Stimulated activated CD4-positive, alpha-beta T cell treated with anti-CD3 and anti-CD28 coated beads, Interleukin-2, amount 100 ng/mL, for 24 hours (primary cell): ENCODE data around the gene PIGW.
"Not testable (repeated sequence)": the region's sequence is repeated elsewhere in the genome, so short reads cannot be mapped to it uniquely, and the experiment has no call there.

ENCODE experiments used
- DNase-seq, 2 donors: peaks; one replicate each; pipeline ENCODE4 v3.0.0-alpha.2; 2020

The PIGW gene

DNA sequence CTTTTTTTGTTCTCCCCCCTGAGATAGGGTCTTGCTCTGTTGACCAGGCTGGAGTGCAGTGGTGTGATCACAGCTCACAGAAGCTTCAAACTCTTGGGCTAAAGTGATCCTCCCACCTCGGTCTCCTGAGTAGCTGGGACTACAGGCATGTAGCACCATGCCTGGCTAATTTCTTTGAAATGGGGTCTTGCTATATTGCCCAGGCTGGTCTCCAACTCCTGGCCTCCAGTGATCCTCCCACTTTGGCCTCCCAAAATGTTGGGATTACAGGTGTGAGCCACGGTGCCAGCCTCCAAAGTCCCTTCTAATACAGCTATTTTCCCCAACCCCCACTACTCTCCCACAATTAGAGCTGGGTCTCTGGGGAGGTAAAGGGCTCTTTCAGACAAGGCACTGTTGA, 26.3 kb upstream of the PIGW start:
- not testable (repeated sequence) for DNase-seq

DNA sequence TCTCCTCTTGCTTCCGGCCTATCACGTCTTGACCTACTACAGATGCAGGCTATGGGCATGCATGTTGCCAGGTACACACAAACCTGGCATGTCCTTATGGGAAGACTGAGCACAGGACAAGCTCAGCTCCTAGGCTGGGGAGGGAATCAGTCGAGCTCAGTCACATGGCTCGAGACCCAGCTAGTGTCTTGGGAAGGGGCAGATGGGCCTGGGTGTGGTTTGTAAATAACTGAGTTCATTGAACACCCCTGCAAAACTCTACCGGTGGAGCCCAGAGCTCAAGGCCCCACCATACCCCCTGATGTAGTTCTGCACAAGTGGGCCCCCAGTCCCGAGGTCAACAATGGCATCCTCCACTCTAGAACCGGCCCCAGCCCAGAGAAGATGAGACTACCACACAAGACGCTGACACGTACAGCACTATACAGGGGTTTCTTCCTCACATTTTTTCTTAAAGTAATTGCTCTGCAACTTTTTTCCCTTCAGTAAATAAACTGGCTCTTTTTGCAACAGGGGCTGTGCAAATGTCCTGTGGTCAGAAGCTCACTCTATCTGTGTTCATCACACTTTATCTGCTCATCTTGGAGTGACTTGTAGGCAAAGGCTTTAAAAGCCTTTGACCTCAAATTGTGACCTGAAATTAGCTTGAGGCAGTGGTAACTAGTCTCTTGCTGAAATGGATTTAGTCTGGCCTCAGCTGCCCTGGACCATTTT, 25.4 kb upstream of the PIGW start:
- no peak for DNase-seq

DNA sequence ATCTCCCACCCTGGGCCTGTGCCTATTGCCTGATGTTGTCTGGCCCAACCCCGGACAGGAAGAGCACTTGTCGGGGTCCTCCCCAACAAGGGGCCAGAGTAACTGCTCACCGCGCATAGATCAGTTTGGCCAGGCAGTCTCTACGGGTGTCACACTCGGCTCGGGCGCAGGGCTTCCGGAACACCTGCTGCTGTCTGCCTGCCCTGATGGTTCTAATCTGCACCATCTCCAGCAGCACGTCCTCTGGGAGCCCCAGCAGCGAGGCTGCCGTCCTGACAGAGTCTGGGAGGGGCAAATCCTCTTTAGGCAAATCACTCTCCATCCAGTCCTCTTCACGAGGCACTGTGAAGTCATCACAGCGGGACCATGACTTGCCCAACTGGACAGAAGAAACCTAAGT, 24.2 kb upstream of the PIGW start:
- DNase-seq = no peak

DNA sequence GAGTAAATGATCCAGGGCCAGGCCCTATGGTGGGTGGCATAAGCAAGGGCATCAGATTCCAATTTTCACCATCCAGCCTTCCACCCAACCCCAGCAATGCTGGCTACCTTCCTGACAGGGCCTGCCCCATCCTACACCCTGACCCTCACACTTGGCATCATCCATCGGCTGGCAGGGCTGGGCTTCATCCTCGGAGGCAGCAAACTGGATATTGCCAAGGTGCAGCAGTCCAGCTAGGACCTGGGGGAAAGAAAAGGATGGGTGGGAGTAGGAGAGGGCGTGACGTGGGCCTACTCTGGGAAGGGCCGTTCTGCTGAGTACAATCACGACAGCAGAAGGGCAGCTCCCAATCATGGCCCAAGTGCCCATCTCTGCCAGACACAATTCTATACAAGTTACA, 23.6 kb upstream of the PIGW start:
- no peak for DNase-seq

DNA sequence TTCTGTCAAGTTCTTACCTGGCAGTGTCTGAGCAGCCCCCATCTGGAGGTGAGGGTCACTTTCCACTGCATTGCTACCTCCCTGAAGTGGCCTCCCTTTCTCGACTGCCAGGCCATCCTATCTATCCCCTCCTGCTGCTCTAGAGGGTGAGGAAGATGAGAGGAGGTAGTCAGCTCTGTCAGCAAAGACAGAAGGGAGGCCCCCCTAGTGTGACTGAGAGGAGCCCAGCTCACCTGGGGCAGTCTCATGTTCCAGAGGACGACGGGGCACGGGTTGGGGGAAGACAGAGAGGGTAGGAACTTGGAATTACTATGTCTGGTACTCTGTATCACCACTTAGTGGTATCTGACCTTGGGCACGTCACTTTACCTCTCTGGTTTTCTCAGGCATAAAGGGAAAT, 22.1 kb upstream of the PIGW start:
- no peak for DNase-seq

DNA sequence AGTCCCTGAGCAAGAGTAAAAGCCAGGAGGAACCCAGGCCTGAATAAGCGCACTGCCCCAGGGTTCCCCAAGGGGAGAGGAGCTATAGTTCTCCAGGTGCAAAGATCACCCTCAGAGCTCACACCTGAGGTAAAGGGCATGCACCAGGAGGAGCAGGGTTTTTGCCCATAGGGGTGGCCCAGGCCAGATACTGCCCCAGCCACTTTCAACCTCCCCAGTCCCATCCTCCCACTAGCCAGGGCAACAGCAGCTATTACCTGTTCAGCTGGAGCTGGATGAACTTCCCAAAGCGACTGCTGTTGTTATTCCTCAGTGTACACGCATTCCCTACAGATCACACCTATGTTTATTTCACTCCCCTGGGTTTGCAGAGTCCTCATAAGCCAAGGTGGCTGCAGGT, 19.9 kb upstream of the PIGW start:
- no peak for DNase-seq

DNA sequence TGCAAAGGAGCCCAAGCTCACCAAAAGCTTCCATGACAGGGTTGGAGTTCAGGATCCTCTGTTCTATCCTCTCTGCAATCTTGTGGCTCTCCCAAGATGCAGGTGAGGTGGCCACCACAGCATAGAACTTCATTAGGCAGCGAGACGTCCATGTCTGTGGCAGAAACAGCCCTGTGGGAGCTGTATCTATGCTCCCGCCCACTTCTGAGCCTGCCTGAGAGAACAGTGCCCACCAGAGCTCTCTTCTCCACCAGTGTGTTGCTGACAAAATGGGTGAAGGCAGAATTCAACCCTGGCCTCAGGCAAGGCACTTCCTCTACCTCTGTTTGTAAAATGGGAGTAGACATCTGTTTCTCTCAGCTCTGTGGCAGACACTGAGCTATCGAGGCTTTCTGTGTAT, 18.9 kb upstream of the PIGW start:
- DNase-seq = no peak

DNA sequence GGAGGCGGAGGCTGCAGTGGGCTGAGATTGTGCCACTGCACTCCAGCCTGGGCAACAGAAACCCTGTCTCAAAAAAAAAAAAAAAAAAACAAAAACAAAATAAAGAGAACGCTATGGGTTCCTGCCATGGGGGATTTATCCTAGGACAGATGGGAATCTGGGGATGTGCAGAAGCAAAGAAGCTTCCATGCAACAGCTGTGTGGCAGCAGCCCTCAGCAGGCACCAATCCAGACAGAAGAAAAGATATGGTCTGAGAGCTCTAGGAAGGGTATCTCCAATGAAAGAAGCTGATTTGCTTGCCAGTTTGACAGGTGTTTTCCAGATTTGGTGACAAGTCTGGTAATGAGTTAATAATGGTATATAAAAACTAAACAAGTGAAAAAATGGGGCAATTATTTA, 11.7 kb upstream of the PIGW start:
- DNase-seq = no peak

DNA sequence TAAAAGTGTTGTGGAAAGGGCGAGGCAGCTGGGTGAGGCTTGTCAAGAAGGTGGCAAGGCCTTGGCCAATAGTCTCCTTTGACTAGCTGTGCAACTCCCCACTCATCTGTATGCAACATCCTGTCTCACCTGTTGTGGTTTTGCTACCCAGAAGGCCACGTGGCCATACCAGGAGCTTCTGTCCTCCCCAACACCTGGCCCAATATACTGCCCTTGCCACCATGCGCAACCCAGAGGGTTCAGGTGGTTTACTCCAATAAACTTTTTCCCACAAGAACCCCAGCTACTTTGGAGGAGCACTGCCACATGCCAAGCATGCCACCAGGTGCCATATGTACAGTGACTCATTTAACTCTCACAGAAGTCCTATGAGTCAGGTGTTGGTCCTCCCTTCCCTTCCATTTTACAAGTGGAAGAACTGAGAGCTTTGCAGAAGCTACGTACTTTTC, 10.3 kb upstream of the PIGW start:
- DNase-seq = no peak

DNA sequence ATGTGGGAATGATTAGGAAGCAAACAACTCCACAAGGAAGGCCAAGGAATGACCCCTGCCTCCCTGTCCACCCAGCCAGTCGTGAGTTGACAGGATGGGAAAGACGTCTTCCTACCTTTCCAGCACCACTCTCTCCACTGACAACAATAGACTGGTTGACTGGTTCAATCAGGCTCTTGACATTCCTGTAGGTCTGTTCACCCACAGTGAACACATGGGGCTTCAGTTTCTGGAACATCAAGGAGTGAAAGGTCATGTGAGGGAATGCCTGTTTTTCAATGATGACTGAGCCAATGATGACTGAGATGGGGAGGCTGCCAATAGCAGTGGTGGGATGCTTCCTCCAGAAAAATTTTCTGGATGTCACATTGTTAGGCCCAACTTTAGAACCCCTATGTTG, 9.7 kb upstream of the PIGW start:
- no peak for DNase-seq

DNA sequence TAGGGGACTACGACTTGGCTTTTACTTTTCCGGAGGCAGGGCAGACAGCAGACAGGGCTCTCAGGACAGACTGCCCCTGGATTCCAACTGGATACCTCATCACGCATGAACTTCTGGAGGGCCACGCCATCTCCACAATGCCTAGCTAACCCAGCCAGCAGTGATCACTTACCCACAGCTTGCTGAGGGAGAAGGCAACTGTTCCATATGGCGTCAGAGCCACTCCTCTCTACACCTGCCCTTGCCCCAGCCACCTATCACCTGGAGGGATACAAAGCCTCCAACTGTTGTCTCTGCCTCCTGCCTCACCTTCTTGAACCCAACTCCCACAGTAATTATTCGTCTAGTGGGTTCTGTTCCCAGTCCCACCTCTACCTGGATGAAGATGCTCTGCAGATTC, 8.9 kb upstream of the PIGW start:
- DNase-seq = no peak

DNA sequence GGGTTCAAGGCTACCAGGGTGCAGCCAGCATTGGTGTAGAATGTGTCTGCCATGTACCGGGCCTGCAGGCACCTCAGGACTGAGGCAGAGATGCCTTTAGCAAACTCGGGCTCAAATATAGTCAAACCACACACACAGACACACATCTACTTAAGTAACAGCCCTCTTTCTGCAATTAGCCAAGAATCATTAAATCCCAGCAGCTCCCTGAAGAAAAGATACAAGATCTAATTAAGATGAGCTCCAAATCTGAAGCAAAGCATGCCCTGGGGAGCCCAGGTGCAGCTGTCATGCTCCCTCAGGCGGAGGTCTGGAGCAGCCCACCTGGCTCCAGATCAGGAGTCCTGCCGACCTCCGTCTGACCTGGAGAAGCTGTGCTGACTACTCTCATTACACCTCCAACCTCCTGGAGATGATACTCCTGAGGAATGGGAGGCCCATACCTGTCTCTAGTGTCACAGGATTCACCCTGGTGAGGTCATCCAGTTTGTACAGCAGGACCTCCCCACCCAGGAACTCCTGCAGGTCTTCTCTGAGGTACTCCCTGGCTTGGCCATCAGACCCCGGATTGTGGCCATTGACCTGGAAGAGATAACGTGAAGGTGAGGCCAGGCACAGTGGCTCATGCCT, 7.1 kb upstream of the PIGW start:
- no peak for DNase-seq

DNA sequence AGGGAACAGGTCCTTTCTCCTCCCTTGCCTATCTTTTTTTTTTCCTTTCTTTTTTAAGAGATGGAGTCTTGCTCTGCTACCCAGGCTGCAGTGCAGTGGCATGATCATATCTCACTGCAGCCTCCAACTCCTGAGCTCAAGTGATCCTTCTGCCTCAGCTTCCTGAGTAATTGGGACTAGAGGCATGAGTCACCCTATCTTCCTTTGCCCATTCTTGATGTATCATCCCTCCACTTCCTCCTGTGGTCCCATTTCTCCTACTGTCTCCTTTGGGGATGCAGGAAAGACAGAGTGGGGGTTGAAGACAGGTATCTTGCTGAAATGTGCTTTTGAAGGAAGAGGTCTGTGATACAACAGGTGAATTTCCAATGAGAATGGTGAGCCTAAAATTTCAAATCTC, 5.7 kb upstream of the PIGW start:
- DNase-seq = no peak

DNA sequence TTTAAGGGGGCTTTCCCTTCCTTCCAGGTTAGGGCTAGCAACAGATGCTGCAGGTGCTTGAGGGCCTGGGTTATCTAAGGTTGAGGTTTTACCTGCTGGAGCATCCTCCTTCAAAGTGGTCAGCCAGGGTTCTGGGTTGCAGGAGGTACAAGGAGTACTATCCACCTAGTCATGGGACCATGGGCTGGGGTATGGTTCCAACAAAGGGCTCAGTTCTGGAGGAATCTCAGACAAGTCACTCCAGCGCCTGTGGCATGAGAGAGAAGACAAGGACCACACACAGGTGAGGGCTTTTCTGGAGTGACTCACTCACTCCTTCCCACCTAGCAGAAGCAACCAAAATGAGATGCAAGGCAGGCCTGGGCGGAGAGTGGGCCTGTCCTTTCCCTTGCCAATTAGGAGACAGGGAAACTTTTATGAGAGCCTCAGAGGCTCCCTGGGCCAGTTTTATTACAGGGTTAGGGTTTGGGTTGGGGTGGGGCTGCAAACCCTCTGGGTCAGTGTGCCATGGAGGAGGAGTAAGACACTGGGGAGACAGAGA, 2.3 kb upstream of the PIGW start:
- no peak for DNase-seq

DNA sequence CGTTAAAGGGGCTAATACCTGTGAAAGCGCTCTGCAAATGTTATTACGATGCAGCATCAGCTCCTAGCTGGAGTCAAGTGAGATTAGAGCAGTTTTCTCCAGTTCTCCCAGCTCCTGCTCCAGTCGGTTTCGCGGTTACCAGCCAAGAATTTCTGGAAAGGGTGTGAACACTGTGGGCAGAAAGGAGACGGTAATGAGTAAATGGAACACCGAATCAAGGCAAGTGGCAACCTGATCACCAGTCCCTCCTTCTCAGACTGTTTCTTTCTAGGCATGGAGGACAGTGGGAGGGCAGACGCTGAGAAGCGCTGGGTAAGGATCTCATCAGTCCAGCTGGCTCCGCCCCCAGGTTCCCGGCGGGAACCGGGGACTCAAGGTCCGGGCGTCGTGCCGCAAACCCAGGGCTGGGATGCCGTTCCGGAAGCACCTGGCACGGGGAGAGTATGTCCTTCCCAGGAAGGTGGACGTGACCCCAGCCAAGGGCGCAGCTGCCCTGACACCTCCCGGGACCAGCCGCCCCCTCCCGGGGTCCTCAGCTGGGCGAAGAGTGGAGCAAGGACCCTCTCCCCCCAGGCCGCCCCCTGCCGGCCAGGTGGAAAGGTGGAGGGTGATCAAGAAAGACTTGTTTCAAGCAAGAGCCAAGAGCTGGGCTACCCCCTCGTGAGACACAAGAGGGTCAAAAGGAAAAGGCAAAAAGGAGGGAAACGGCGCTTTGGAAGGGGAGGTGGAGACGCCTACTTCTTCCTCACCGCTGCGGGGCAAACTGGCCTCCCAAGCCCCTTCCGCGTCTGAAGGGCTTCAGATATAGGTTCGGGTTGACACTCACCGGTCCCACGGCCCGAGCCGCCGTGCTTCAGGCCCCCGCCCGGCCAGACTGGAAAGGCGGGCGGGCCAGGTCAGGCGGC, 600 bp upstream of the PIGW start:
- peak; percentile 69 to 72 for DNase-seq

DNA sequence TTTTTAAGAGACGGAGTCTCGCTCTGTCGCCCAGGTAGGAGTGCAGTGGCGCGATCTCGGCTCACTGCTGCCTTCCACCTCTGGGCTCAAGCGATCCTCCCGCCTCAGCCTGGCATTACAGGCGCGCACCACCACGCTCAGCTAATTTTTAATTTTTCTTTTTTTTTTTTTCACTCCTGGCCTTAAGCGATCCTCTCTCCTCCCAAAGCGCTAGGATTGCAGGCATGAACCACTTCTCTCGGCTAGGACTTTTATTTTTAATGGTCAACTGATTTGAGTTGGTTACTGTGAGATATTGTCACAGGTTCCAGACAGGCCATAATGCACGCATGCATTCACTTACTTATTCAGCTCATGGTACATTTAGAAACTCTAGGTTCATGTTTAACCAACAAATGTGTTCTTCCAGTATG, 888 bp downstream of the PIGW start:
- DNase-seq = no peak

DNA sequence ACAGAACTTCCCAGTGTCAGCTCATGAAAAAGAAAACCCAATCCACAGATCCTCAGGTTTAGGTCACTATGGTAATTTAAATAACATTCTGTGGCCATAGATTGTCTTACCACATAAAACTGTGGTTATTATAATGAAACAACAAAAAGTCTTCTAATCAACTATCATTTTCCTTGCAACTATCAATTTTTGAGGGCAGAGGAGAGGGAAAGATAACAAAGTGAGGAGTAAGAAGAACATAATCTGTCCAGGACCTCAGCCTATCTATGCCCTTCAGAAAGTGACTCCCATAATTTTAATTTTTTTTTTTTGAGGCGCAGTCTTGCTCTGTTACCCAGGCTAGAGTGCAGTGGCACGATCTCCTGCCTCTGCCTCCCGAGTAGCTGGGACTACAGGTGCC, 5.9 kb downstream of the PIGW start:
- DNase-seq = no peak

DNA sequence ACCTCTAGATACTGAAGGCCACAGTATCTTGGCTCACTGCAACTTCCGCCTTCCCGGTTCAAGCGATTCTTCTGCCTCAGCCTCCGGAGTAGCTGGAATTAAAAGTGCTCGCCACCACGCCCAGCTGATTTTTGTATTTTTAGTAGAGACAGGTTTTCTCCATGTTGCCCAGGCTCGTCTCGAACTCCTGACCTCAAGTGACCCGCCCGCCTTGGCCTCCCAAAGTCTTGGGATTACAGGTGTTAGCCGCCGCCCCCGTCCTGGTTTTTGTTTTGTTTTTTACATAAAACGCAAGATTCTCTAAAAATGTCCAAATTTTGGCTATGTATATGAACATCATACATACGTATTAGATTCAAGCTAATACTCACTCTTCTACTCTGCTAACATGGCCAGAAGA, 8.0 kb downstream of the PIGW start:
- no peak for DNase-seq

DNA sequence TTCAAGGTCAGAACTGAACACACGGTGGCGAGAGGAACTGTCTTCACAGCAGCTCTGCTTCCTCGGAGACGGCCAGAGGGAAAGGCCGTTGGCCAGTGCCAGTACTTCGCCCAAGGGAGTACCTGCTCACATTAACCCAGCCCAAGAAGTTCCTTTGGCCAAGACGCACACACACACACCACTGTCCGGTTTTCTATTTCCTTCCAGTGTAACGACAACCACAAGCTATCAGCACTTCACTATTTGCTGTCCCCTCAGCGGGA, 9.2 kb downstream of the PIGW start:
- DNase-seq = no peak

DNA sequence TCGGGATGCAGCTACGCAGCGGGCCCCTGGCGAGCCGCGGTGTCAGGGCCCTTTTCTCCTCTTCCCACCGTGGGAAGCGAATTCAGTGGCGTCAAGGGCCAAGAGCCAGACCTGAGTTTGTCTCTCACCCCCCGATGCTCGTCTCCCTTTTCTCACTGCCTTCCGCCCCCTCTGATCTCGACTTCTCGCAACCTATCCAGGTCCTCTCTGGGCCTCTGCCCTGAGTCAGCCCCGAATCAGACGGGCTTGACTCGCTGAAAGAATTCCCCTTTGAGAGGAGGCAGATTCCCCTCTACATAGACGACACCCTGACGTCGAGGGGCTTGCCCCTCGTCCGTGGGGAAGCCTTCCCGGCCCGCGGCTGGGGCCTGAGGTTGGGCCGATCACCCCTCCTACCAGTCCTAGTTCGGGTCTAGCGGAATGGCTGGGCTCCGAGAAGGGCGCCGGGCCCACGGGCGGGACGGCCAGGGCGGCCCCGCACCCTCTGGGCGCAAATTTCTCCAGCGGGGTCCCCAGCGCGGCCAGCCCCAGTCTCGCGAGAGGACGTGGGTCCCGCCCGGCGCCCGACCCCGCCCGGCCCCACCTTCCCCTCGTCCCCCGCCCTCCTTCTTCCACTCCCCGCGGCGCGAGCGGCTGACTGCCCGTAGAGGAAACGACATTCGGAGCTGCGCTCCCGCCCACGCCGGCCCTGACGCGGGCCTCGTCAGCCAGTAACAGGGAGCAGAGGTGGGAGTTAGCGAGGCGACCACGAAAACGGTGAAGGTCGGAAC, 9.7 kb downstream of the PIGW start, which contains the start of gene GGNBP2:
GGNBP2 (plus strand) TSS at position 613 of the 770 bp plus-strand sequence. CDS start 806 bp downstream, outside the sequence.
- peak; percentile 91 to 95 for DNase-seq

DNA sequence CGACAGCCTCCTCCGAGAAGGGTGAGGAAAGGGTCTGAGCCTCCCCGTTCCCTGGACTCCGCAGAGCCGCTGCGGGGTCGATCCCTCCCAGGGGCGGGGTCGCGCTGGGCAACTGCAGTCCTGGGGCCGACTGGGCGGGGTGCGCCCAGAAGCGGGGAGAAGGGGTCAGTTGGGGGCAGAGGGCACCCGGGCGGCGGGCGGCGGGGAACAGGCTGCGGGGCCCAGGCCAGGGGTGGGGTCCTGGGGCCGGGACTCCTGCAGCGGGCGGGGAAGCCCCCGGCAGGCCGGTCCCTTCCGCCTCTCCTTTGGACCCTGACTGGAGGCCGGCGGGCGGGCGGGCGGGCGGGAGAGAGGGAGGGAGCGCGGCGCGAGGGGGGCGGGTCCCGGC, 10.3 kb downstream of the PIGW start:
- no peak for DNase-seq

DNA sequence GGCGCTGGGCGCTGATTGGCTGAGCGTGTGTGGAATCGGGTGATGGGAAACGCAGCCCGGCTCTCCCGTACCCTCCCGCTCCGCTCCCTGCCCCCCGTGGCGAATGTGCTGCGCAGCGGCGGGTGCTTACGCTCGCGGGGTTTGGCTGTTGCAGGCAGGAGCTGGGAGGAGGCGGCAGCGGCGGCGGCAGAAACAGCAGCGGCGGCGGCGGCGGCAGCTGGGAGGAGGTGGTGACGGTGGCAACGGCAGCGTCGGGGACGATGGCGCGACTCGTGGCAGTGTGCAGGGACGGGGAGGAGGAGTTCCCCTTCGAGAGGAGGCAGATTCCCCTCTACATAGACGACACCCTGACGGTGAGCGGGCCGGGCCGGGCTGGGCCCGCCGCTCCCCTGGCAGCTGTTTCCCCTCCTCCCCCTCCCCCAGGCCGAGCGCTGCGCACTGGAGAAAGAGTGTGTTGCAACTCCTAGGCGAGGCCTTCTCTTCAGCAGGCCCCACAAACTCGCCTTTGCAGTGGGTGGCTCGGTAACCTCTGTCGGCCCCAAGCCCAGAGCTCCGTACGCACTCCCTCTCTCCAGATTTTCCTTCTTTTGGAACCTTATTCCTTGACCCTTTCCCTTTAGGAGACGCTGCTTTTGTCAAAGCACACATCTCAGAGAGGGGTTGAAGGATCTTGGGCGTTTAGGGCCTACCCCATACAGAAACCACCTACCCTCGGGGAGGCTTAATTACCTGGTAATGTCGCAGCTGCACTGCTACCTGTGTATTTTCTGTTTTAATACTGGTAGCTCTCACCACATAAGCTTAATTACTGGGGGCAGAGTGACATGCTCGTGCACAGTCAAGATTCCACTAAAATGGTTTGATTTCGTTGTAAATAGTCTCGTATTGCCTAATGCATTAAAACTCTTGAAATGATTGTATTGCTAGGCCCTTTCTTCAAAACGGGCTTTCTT, 11.0 kb downstream of the PIGW start:
- DNase-seq = peak; percentile 94 to 96
